ENCODE results near the gene YARS1. TPM values are rescaled to one million over a fixed set of nuclear protein-coding genes. Genes with fewer than 3 reads are reported as not detected.

YARS1 gene
- 100 to 1,000 TPM; 181 to 184 TPM for total RNA-seq
- 10 to 100 TPM; 45.0 to 60.2 (median 45.1) TPM for polyA plus RNA-seq
- total RNA-seq = 62.6 to 537 (median 242) reads per million in 6 experiments

GRCh38 chr1:32817159-32817814 is at the start of gene YARS1, which contains the start of gene S100PBP:
YARS1 (minus strand) TSS chr1:32817358; CDS start chr1:32817244, 114 bp downstream.
S100PBP (plus strand) TSS chr1:32817653; CDS start chr1:32826100, 8,447 bp downstream.
- H3K27ac Mint-ChIP-seq = peak within 1 kb of the TSS; percentile 71 to 97 (median 92)
- ATAC-seq = peak; percentile 93 to 94
- POLR2A ChIA-PET = interaction anchor here (0.6 to 2.3 kb wide), 6 partner anchors 20 to 804 kb away, joined by 3 to 11 read pairs (median 4); partner anchors contain the start of genes KHDRBS1, RBBP4 and ZBTB8OS
- H3K9me3 Mint-ChIP-seq = no peaks in the 10 kb centered on the region
- H3K36me3 Mint-ChIP-seq = peaks cover 0 to 9% (median 0%) of the 10 kb centered on the region in 3 donors
- no peaks in the 10 kb centered on the region for H3K27me3 Mint-ChIP-seq
- peak within 1 kb of the TSS; percentile 93 to 98 (median 96) for H3K4me3 Mint-ChIP-seq
- H3K4me1 Mint-ChIP-seq = peaks cover 28 to 72% (median 63%) of the 10 kb centered on the region in 4 donors
- DNase-seq = peak; percentile 98 to 99 (median 99)

- ATAC-seq = no peak
- Mint-ChIP-seq H3K4me3 (no peak overlapping the region), H3K27ac (no peak overlapping the region), H3K9me3 (no peaks in the 10 kb centered on the region), H3K4me1 (peaks cover 8 to 14% (median 11%) of the 10 kb centered on the region in 4 donors), H3K36me3 (peaks cover 0 to 54% (median 12%) of the 10 kb centered on the region in 3 donors), H3K27me3 (peaks cover 9 to 24% (median 21%) of the 10 kb centered on the region in 5 donors)
- POLR2A ChIA-PET = no interaction called here
- DNase-seq = no peak
Observed at GRCh38 chr1:32865639-32866405, 48.7 kb upstream of the YARS1 start.

GRCh38 chr1:32864375-32865019 is 47.3 kb upstream of the YARS1 start:
- ATAC-seq = no peak
- no peak overlapping the region for H3K4me3 Mint-ChIP-seq
- H3K27ac Mint-ChIP-seq = no peak overlapping the region
- H3K27me3 Mint-ChIP-seq = peaks cover 5 to 14% (median 13%) of the 10 kb centered on the region in 5 donors
- DNase-seq = no peak
- peaks cover 2 to 7% (median 3%) of the 10 kb centered on the region in 4 donors for H3K4me1 Mint-ChIP-seq
- no peaks in the 10 kb centered on the region for H3K9me3 Mint-ChIP-seq
- H3K36me3 Mint-ChIP-seq = peaks cover 0 to 56% (median 12%) of the 10 kb centered on the region in 3 donors
- POLR2A ChIA-PET = no interaction called here

GRCh38 chr1:32863881-32864245 is 46.7 kb upstream of the YARS1 start:
- no peak for ATAC-seq
- no peak for DNase-seq
- Mint-ChIP-seq H3K4me3 (no peak overlapping the region), H3K27me3 (peaks cover 0 to 8% (median 7%) of the 10 kb centered on the region in 5 donors), H3K9me3 (no peaks in the 10 kb centered on the region), H3K4me1 (peaks cover 0 to 3% (median 0%) of the 10 kb centered on the region in 4 donors), H3K27ac (no peak overlapping the region), H3K36me3 (peaks cover 0 to 54% (median 12%) of the 10 kb centered on the region in 3 donors)
- POLR2A ChIA-PET = no interaction called here

- POLR2A ChIA-PET = no interaction called here
- no peak for DNase-seq
- H3K36me3 Mint-ChIP-seq = peaks cover 0 to 54% (median 12%) of the 10 kb centered on the region in 3 donors
- peaks cover 0 to 3% (median 0%) of the 10 kb centered on the region in 4 donors for H3K4me1 Mint-ChIP-seq
- peaks cover 0 to 4% (median 2%) of the 10 kb centered on the region in 5 donors for H3K27me3 Mint-ChIP-seq
- no peak for ATAC-seq
- no peak overlapping the region for H3K27ac Mint-ChIP-seq
- H3K4me3 Mint-ChIP-seq = no peak overlapping the region
- no peaks in the 10 kb centered on the region for H3K9me3 Mint-ChIP-seq
Observed at GRCh38 chr1:32863218-32863880, 46.2 kb upstream of the YARS1 start.

- Mint-ChIP-seq H3K4me3 (no peak overlapping the region), H3K36me3 (peaks cover 0 to 57% (median 15%) of the 10 kb centered on the region in 3 donors), H3K27ac (peak overlapping the region in 1 of 10 donors; percentile 24), H3K4me1 (peaks cover 0 to 3% (median 0%) of the 10 kb centered on the region in 4 donors), H3K27me3 (peaks cover 0 to 3% (median 0%) of the 10 kb centered on the region in 5 donors), H3K9me3 (no peaks in the 10 kb centered on the region)
- no peak for DNase-seq
- ATAC-seq = no peak
- POLR2A ChIA-PET = interaction anchor here (0.6 kb wide), 1 partner anchor 101 kb away, joined by 4 read pairs; no protein-coding TSS in a partner anchor
Observed at GRCh38 chr1:32861904-32862695, 44.9 kb upstream of the YARS1 start.

- peaks cover 0 to 64% (median 22%) of the 10 kb centered on the region in 3 donors for H3K36me3 Mint-ChIP-seq
- H3K9me3 Mint-ChIP-seq = no peaks in the 10 kb centered on the region
- H3K4me3 Mint-ChIP-seq = no peak overlapping the region
- POLR2A ChIA-PET = no interaction called here
- H3K4me1 Mint-ChIP-seq = peaks cover 0 to 3% (median 0%) of the 10 kb centered on the region in 4 donors
- no peak for DNase-seq
- ATAC-seq = no peak
- no peaks in the 10 kb centered on the region for H3K27me3 Mint-ChIP-seq
- H3K27ac Mint-ChIP-seq = peak overlapping the region in 2 of 10 donors; percentile 68 to 69
Observed at GRCh38 chr1:32860566-32860965, 43.4 kb upstream of the YARS1 start.

GRCh38 chr1:32859915-32860314 is 42.8 kb upstream of the YARS1 start:
- POLR2A ChIA-PET = no interaction called here
- peaks cover under 1 to 70% (median 22%) of the 10 kb centered on the region in 3 donors for H3K36me3 Mint-ChIP-seq
- DNase-seq = no peak
- no peaks in the 10 kb centered on the region for H3K9me3 Mint-ChIP-seq
- H3K4me1 Mint-ChIP-seq = peaks cover 0 to 3% (median 0%) of the 10 kb centered on the region in 4 donors
- H3K27me3 Mint-ChIP-seq = no peaks in the 10 kb centered on the region
- no peak overlapping the region for H3K4me3 Mint-ChIP-seq
- H3K27ac Mint-ChIP-seq = no peak overlapping the region
- ATAC-seq = no peak

GRCh38 chr1:32858791-32859190 is 41.6 kb upstream of the YARS1 start:
- ATAC-seq (no peak), DNase-seq (no peak)
- POLR2A ChIA-PET = no interaction called here
- H3K4me3 Mint-ChIP-seq = no peak overlapping the region
- H3K27me3 Mint-ChIP-seq = no peaks in the 10 kb centered on the region
- H3K27ac Mint-ChIP-seq = no peak overlapping the region
- H3K9me3 Mint-ChIP-seq = no peaks in the 10 kb centered on the region
- no peaks in the 10 kb centered on the region for H3K4me1 Mint-ChIP-seq
- peaks cover 10 to 70% (median 24%) of the 10 kb centered on the region in 3 donors for H3K36me3 Mint-ChIP-seq

GRCh38 chr1:32858136-32858535 is 41.0 kb upstream of the YARS1 start:
- ATAC-seq = no peak
- Mint-ChIP-seq H3K4me3 (no peak overlapping the region), H3K27ac (no peak overlapping the region)

GRCh38 chr1:32855861-32856617 is 38.9 kb upstream of the YARS1 start:
- Mint-ChIP-seq H3K9me3 (no peaks in the 10 kb centered on the region), H3K36me3 (peaks cover 10 to 78% (median 21%) of the 10 kb centered on the region in 3 donors)

More at GRCh38 chr1:32858136-32858535, 41.0 kb upstream of the YARS1 start:
- POLR2A ChIA-PET = no interaction called here
- no peaks in the 10 kb centered on the region for H3K9me3 Mint-ChIP-seq
- H3K27me3 Mint-ChIP-seq = no peaks in the 10 kb centered on the region
- peaks cover 10 to 72% (median 28%) of the 10 kb centered on the region in 3 donors for H3K36me3 Mint-ChIP-seq
- DNase-seq = no peak
- H3K4me1 Mint-ChIP-seq = no peaks in the 10 kb centered on the region

More at GRCh38 chr1:32855861-32856617, 38.9 kb upstream of the YARS1 start:
- POLR2A ChIA-PET = no interaction called here
- Mint-ChIP-seq H3K27ac (no peak overlapping the region), H3K27me3 (no peaks in the 10 kb centered on the region), H3K4me3 (no peak overlapping the region), H3K4me1 (no peaks in the 10 kb centered on the region)
- ATAC-seq (no peak), DNase-seq (no peak)

Measured in naive thymus-derived CD8-positive, alpha-beta T cell (primary cell).